ENCODE data around the gene ASPDH.

GRCh38 chr19:50546527-50547221 is 33.0 kb upstream of the ASPDH start:
- TF ChIP-seq, protein P1, sequence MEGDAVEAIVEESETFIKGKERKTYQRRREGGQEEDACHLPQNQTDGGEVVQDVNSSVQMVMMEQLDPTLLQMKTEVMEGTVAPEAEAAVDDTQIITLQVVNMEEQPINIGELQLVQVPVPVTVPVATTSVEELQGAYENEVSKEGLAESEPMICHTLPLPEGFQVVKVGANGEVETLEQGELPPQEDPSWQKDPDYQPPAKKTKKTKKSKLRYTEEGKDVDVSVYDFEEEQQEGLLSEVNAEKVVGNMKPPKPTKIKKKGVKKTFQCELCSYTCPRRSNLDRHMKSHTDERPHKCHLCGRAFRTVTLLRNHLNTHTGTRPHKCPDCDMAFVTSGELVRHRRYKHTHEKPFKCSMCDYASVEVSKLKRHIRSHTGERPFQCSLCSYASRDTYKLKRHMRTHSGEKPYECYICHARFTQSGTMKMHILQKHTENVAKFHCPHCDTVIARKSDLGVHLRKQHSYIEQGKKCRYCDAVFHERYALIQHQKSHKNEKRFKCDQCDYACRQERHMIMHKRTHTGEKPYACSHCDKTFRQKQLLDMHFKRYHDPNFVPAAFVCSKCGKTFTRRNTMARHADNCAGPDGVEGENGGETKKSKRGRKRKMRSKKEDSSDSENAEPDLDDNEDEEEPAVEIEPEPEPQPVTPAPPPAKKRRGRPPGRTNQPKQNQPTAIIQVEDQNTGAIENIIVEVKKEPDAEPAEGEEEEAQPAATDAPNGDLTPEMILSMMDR (IDR thresholded peaks at IDR 0.05; ENCODE audit: extremely low read depth in 1 of 2, insufficient read depth in 1 of 2, low read depth in 1 of 2, low read length in 2 of 2), result no peak
- no peak for TF ChIP-seq JUN (IDR thresholded peaks at IDR 0.05; ENCODE audit: borderline replicate concordance, insufficient read depth, insufficient read length, low read depth)

Data from endothelial cell of umbilical vein (primary cell).